ENCODE measurements around the gene CCR7. TPM values are rescaled to one million over a fixed set of nuclear protein-coding genes. Genes with fewer than 3 reads are reported as not detected.

Gene CCR7
- total and polyA plus RNA-seq, 2 donors from 2014 or later: 0.17 to 7.1 TPM

- H3K4me3 ChIP-seq (ENCODE audit: low read length in 3 of 3): no peak overlapping the region
- no peaks in the 10 kb centered on the region for H3K36me3 ChIP-seq (ENCODE audit: control insufficient read depth in 2 of 3, insufficient read depth in 3 of 3, low read length in 3 of 3)
- H3K27me3 ChIP-seq (ENCODE audit: control insufficient read depth, insufficient read depth, low read length): no peaks in the 10 kb centered on the region
- H3K9ac ChIP-seq (ENCODE audit: low read length in 3 of 3): no peak overlapping the region
- intact Hi-C loops (cut with DNase I): no loop called here
- TF ChIP-seq CTCF (IDR thresholded peaks at IDR 0.05; ENCODE audit: borderline replicate concordance, extremely low read depth, insufficient read depth): no peak
- no peak for DNase-seq
- no peak for FAIRE-seq
- H3K27ac ChIP-seq (ENCODE audit: low read depth in 2 of 2, low read length in 2 of 2): no peak overlapping the region
- no peaks in the 10 kb centered on the region for H3K4me1 ChIP-seq (ENCODE audit: control insufficient read depth in 2 of 3, insufficient read depth in 2 of 3, low read depth in 1 of 3, low read length in 3 of 3)
- H3K9me3 ChIP-seq (ENCODE audit: control insufficient read depth in 2 of 3, insufficient read depth in 1 of 3, low read length in 3 of 3): no peaks in the 10 kb centered on the region
Measured at GRCh38 chr17:40567377-40567776, 2.1 kb upstream of the CCR7 start.

GRCh38 chr17:40565769-40566409, 617 bp upstream of the CCR7 start:
- no peak overlapping the region for H3K9ac ChIP-seq (ENCODE audit: low read length in 3 of 3)
- H3K36me3 ChIP-seq (ENCODE audit: control insufficient read depth in 2 of 3, insufficient read depth in 3 of 3, low read length in 3 of 3): no peaks in the 10 kb centered on the region
- no peaks in the 10 kb centered on the region for H3K27me3 ChIP-seq (ENCODE audit: control insufficient read depth, insufficient read depth, low read length)
- no peaks in the 10 kb centered on the region for H3K9me3 ChIP-seq (ENCODE audit: control insufficient read depth in 2 of 3, insufficient read depth in 1 of 3, low read length in 3 of 3)
- DNase-seq (peak in 1 of 5 donors; percentile 1), FAIRE-seq (no peak)
- intact Hi-C loops (cut with DNase I): no loop called here
- TF ChIP-seq CTCF (IDR thresholded peaks at IDR 0.05; ENCODE audit: borderline replicate concordance, extremely low read depth, insufficient read depth): no peak
- H3K4me3 ChIP-seq (ENCODE audit: low read length in 3 of 3): no peak overlapping the region
- H3K4me1 ChIP-seq (ENCODE audit: control insufficient read depth in 2 of 3, insufficient read depth in 2 of 3, low read depth in 1 of 3, low read length in 3 of 3): peaks cover 0 to 3% (median 3%) of the 10 kb centered on the region in 3 donors
- no peak overlapping the region for H3K27ac ChIP-seq (ENCODE audit: low read depth in 2 of 2, low read length in 2 of 2)

- no peak overlapping the region for H3K27ac ChIP-seq (ENCODE audit: low read depth in 2 of 2, low read length in 2 of 2)
- intact Hi-C loops (cut with DNase I): no loop called here
- no peak for FAIRE-seq
Measured at GRCh38 chr17:40564195-40564882, 933 bp downstream of the CCR7 start.

More at GRCh38 chr17:40564195-40564882, 933 bp downstream of the CCR7 start:
- Histone ChIP-seq H3K4me1 (ENCODE audit: control insufficient read depth in 2 of 3, insufficient read depth in 2 of 3, low read depth in 1 of 3, low read length in 3 of 3) (peaks cover 0 to 14% (median 11%) of the 10 kb centered on the region in 3 donors), H3K4me3 (ENCODE audit: low read length in 3 of 3) (no peak overlapping the region), H3K27me3 (ENCODE audit: control insufficient read depth, insufficient read depth, low read length) (no peaks in the 10 kb centered on the region), H3K9me3 (ENCODE audit: control insufficient read depth in 2 of 3, insufficient read depth in 1 of 3, low read length in 3 of 3) (no peaks in the 10 kb centered on the region), H3K36me3 (ENCODE audit: control insufficient read depth in 2 of 3, insufficient read depth in 3 of 3, low read length in 3 of 3) (no peaks in the 10 kb centered on the region), H3K9ac (ENCODE audit: low read length in 3 of 3) (no peak overlapping the region)
- peak in 2 of 5 donors; percentile 4 to 56 for DNase-seq
- TF ChIP-seq CTCF (IDR thresholded peaks at IDR 0.05; ENCODE audit: borderline replicate concordance, extremely low read depth, insufficient read depth): no peak
